IMR-90 (cell line): ENCODE measurements around the gene ARHGAP15.

Experiments used
- BHLHE40 ChIP-seq: fragments of 150-350 bp; IDR thresholded peaks from 2 replicates; pipeline ENCODE4 v1.6.1; 2016; ENCODE audit warnings: mild to moderate bottlenecking, low read depth, low read length
- CEBPB ChIP-seq: IDR thresholded peaks from 2 replicates; pipeline ENCODE4 v1.6.1; 2012; ENCODE audit warnings: low read depth, low read length, improper control_type of control experiment
- CTCF ChIP-seq: conservative IDR thresholded peaks from 2 replicates; pipeline ENCODE4 v1.5.1; 2012; ENCODE audit warnings: mild to moderate bottlenecking, low read depth, low read length, improper control_type of control experiment
- FOS ChIP-seq: fragments of 150-350 bp; IDR thresholded peaks from 2 replicates; pipeline ENCODE4 v1.6.1; 2016; ENCODE audit warnings: low read depth, low read length
- MAZ ChIP-seq: IDR thresholded peaks from 2 replicates; pipeline ENCODE4 v1.6.1; 2012; ENCODE audit warnings: low read depth, mild to moderate bottlenecking, low read length, improper control_type of control experiment, moderate library complexity, borderline replicate concordance
- MXI1 ChIP-seq: IDR thresholded peaks from 2 replicates; pipeline ENCODE4 v1.6.1; 2012; ENCODE audit warnings: low read depth, mild to moderate bottlenecking, low read length, moderate library complexity, borderline replicate concordance
- POLR2A ChIP-seq: IDR thresholded peaks from 2 replicates; pipeline ENCODE4 v1.6.1; 2012; ENCODE audit warnings: mild to moderate bottlenecking, low read depth, low read length
- RAD21 ChIP-seq: IDR thresholded peaks from 2 replicates; pipeline ENCODE4 v1.6.1; 2012; ENCODE audit warnings: low read length, improper control_type of control experiment
- RCOR1 ChIP-seq: IDR thresholded peaks from 2 replicates; pipeline ENCODE4 v1.6.1; 2012; ENCODE audit warnings: mild to moderate bottlenecking, low read length, improper control_type of control experiment; ENCODE audit not compliant: insufficient replicate concordance
- RFX5 ChIP-seq: IDR thresholded peaks from 2 replicates; pipeline ENCODE4 v1.8.0; 2012; ENCODE audit warnings: low read depth, mild to moderate bottlenecking, low read length, moderate library complexity
- SMC3 ChIP-seq: fragments of 150-350 bp; IDR thresholded peaks from 2 replicates; pipeline ENCODE4 v1.6.1; 2016; ENCODE audit warnings: low read depth, mild to moderate bottlenecking, antibody characterized with exemption, low read length, moderate library complexity
- USF2 ChIP-seq: fragments of 150-350 bp; IDR thresholded peaks from 2 replicates; pipeline ENCODE4 v1.6.1; 2017; ENCODE audit warnings: mild to moderate bottlenecking, antibody characterized with exemption, low read length, low read depth

DNA sequence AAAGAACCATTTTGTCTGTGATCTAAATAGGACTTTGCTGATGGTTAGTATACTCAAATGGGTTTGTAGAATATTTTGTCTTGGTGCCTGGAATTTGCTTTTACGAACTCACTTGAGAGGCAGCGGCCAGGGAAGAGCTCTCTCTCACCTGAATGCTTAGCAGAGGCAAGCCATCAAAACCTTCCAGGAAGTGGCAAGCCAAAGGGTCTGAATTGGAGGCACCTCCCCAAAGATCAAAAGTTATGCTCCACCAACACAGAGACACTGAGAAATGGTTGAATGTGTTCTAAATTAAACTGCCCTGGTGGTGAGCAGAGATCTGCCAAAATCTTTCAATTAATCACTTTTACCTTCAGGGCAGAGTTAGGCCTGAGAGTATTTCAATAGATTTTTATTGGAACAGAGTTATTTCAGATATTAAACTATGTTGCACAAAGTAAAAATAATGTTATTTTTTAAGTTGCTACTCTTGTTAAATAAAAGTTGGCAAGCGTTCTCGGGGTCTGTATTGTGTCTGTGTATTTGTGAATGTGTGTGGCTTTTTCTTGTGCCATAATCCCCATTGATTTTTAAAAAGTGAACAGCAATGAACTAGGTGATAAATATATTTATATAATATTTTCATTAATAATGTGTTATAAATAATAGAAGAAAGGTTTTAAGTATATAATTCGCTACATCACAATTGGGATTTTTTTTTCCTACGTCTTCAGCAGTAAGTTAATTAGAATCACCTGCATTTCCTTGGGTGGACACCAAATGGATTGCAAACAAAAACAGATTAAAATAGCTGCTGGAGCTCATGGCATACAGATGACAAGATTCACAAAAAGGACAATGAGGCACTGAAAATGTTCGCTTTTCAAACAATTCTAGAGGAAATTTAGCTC, 416.1 kb downstream of the ARHGAP15 start:
- TF ChIP-seq SMC3 (no peak), RAD21 (no peak), POLR2A (no peak), CTCF (no peak), CEBPB (no peak), MXI1 (no peak), BHLHE40 (no peak), FOS (no peak), RFX5 (no peak), RCOR1 (no peak), MAZ (no peak), USF2 (no peak)
